GM18505 (cell line): Measurements from ENCODE around the gene NATD1.

Experiments used
- ATAC-seq: cut with Tn5 transposase; IDR thresholded peaks from one replicate; pipeline ENCODE4 v1.9.1; 2021; ENCODE audit not compliant: unreplicated experiment
- POLR2A ChIP-seq: IDR thresholded peaks from 4 replicates; pipeline ENCODE4 v1.6.1; 2011; ENCODE audit warnings: borderline replicate concordance; ENCODE audit not compliant: insufficient read depth, insufficient read length; ENCODE audit errors: extremely low read depth

Gene NATD1

DNA sequence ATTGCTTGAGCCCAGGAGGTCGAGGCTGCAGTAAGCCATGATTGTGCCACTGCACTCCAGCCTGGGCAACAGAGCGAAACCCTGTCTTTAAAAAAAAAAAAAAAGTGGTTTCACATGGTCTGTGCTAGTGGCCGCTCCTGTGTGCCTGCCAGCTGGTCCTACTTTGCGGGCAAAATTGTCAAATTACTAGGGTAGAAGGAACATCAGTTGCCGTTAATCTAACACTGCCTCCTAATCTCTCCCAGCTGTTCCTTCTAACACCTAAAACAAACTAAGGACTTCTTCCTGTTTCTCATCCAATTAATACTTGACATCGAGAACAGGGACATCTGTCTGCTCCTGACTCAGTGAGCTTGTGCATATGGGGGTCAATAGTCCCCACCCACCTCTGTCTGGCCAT lies 63.1 kb downstream of the NATD1 start:
- ATAC-seq, result no peak
- TF ChIP-seq POLR2A, result no peak

DNA sequence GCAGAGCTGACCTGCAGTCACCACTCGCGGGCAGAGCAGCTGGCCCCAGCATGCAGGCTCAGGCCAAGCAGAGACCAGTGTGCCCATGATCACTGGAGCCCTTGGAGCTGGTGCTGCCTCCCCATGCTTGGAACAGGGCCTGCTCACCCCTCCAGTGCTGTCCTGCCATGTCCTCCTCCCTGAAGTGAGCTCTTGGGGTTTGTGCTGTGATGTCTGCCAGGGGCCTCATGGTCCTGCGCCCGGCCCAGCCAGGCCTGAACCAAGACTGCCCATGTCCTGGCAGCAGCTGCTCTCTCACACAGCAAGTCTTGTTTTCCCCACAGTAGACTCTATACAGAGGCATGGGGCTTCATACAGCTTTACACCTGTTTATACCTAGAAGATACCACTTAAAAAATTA lies 63.8 kb downstream of the NATD1 start:
- no peak for TF ChIP-seq POLR2A
- ATAC-seq, result no peak
